MCF 10A (cell line): ENCODE results near the gene RPL27. TPM values are rescaled to one million over a fixed set of nuclear protein-coding genes. Genes with fewer than 3 reads are reported as not detected.

Experiments
- BruUV-seq: library from RNA; stranded (reverse); fragments of 400-500 nt; replicated peaks from 2 replicates; lab custom pipeline; 2021; lab: Mats Ljungman, UMichigan
- CTCF ChIA-PET: fragments of 300-600 bp; sonication (Branson Sonifier 250); formaldehyde crosslinking; extraction: SDS; loops from one replicate; lab custom pipeline; 2021; ENCODE audit warnings: antibody characterized with exemption, inconsistent platforms; lab: Yijun Ruan, JAX
- POLR2A ChIA-PET: fragments of 300-600, 350-650 bp; sonication (Branson Sonifier 250); formaldehyde crosslinking; extraction: SDS; loops from one replicate; lab custom pipeline; 2020; ENCODE audit warnings: antibody characterized with exemption, inconsistent platforms; lab: Yijun Ruan, JAX
- DNase-seq: peaks from one replicate; pipeline ENCODE4 v3.0.0-alpha.2; 2018; ENCODE audit not compliant: unreplicated experiment
- H3K27ac Mint-ChIP-seq: one replicate; pipeline ENCODE4 v1.8.0; 2022; ENCODE audit warnings: mild to moderate bottlenecking, low read depth, mixed read lengths; ENCODE audit not compliant: unreplicated experiment
- H3K27me3 Mint-ChIP-seq: one replicate; pipeline ENCODE4 v1.8.0; 2022; ENCODE audit warnings: mixed read lengths; ENCODE audit not compliant: insufficient read depth, unreplicated experiment
- H3K36me3 Mint-ChIP-seq: one replicate; pipeline ENCODE4 v1.8.0; 2022; ENCODE audit warnings: mild to moderate bottlenecking, moderate library complexity, mixed read lengths; ENCODE audit not compliant: insufficient read depth, unreplicated experiment
- H3K4me1 Mint-ChIP-seq: one replicate; pipeline ENCODE4 v1.8.0; 2022; ENCODE audit warnings: mixed read lengths; ENCODE audit not compliant: insufficient read depth, unreplicated experiment
- H3K4me3 Mint-ChIP-seq: one replicate; pipeline ENCODE4 v1.8.0; 2022; ENCODE audit warnings: mild to moderate bottlenecking, moderate library complexity, mixed read lengths; ENCODE audit not compliant: unreplicated experiment
- H3K9me3 Mint-ChIP-seq: one replicate; pipeline ENCODE4 v1.8.0; 2022; ENCODE audit warnings: mixed read lengths; ENCODE audit not compliant: unreplicated experiment
- CTCF ChIP-seq: fragments of 200-600 bp; IDR thresholded peaks from one replicate; pipeline ENCODE4 v1.8.0; 2022; ENCODE audit warnings: antibody characterized with exemption, mild to moderate bottlenecking; ENCODE audit not compliant: unreplicated experiment
- intact Hi-C: fragments of 100-400 bp; cut with micrococcal nuclease; formaldehyde crosslinking; loops from 2 replicates; pipeline ENCODE4 v1.14.1; 2022
- total RNA-seq: library from RNA; stranded (reverse); gene quantifications from 2 replicates; pipeline ENCODE4 v1.2.3, GENCODE V29; 2022

The RPL27 gene
- total RNA-seq, 1 experiment from 2014 or later: 1,226 TPM

DNA sequence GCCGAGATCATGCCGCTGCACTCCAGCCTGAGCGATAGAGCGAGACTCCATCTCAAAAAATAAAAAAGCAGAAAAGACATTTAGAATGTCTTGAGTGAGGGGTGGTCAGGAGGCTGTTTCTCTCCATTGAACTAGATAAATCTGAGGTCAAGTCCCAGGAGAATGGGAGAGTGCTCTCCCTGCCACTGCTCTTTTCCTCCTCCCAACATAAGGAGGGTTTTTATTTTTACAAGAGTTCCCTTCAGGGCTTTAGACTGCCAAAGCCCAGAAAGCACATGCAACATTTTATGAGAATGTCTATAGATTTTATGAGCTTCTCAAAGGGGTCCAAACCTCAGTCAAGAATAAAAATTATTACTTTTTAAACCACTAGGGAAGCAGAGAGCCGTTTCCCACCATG is 28.4 kb downstream of the RPL27 start:
- no TSS peak for BruUV-seq
- TF ChIP-seq CTCF: no peak
- peaks cover 12% of the 10 kb centered on the region for H3K4me1 Mint-ChIP-seq
- no peak overlapping the region for H3K27ac Mint-ChIP-seq
- peaks cover 5% of the 10 kb centered on the region for H3K36me3 Mint-ChIP-seq
- H3K4me3 Mint-ChIP-seq: no peak overlapping the region
- intact Hi-C loops: loop anchor here (10.0 kb wide), 1 partner anchor 308 kb away; no protein-coding TSS in a partner anchor
- no peaks in the 10 kb centered on the region for H3K9me3 Mint-ChIP-seq
- ChIA-PET CTCF (interaction anchor here (0.7 kb wide), 1 partner anchor 97 kb away, joined by 3 read pairs; no protein-coding TSS in a partner anchor), POLR2A (interaction anchor here (0.6 to 0.7 kb wide), 3 partner anchors 36 to 587 kb away, joined by 3 read pairs; no protein-coding TSS in a partner anchor)
- DNase-seq: no peak
- no peaks in the 10 kb centered on the region for H3K27me3 Mint-ChIP-seq

DNA sequence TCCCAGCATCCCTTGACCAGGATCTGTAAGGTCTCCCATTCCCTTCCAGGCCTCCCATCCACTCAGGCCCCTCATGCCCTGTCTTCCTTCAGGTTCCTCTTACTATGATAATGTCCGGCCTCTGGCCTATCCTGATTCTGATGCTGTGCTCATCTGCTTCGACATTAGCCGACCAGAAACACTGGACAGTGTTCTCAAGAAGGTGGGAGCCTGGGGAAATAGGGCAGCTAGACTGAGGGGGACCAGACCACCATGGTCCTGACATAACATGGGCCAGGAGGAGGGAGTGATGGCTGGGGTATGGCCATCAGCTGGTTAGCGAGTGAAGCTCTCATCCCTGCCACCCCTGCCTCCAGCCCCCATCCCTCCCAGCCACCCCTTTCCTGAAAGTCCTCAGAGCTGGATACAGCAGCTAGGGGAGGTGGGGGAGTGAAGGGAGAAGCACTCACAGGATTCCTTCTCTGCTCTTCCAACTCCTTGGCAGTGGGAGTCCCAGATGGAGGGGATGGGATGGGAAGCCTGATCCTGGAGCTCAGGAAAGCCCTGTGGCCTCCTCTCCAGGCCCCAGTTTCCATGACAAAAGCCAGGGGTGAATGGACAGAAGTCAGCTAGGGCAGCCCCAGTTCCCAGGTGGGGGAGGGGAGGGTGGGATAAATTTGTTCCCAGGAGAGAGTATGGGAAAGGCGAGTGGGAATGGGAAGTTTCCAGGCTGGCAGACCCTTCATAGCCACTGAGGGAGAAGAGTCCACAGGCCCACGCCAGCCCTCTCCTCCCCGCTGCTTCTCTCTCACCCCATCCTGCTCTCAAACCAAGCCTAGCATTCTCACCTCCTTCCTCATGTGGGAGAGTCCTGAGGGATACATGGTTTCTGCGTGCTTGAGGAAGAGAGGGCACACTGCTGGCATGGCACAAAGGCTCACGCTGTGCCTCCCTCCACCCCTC is 29.1 kb downstream of the RPL27 start:
- H3K27me3 Mint-ChIP-seq: no peaks in the 10 kb centered on the region
- no peak overlapping the region for H3K4me3 Mint-ChIP-seq
- intact Hi-C loops: loop anchor here (10.0 kb wide), 1 partner anchor 307 kb away; no protein-coding TSS in a partner anchor
- peaks cover 12% of the 10 kb centered on the region for H3K4me1 Mint-ChIP-seq
- no peak for DNase-seq
- no peaks in the 10 kb centered on the region for H3K36me3 Mint-ChIP-seq
- TF ChIP-seq CTCF: no peak
- H3K9me3 Mint-ChIP-seq: no peaks in the 10 kb centered on the region
- no peak overlapping the region for H3K27ac Mint-ChIP-seq
- BruUV-seq: no TSS peak
- ChIA-PET POLR2A (interaction anchor here (0.6 to 0.7 kb wide), 2 partner anchors 35 to 587 kb away, joined by 3 read pairs; no protein-coding TSS in a partner anchor), CTCF (interaction anchor here (0.7 kb wide), 1 partner anchor 98 kb away, joined by 3 read pairs; no protein-coding TSS in a partner anchor)

- Mint-ChIP-seq H3K9me3 (no peaks in the 10 kb centered on the region), H3K4me3 (no peak overlapping the region), H3K27me3 (no peaks in the 10 kb centered on the region), H3K36me3 (no peaks in the 10 kb centered on the region), H3K27ac (no peak overlapping the region), H3K4me1 (peaks cover 12% of the 10 kb centered on the region)
- TF ChIP-seq CTCF: no peak
- intact Hi-C loops: loop anchor here (10.0 kb wide), 1 partner anchor 306 kb away; no protein-coding TSS in a partner anchor
- DNase-seq: no peak
- BruUV-seq: no TSS peak
- ChIA-PET POLR2A (no interaction called here), CTCF (no interaction called here)
Measured at GRCh38 chr17:43028221-43028861, 30.1 kb downstream of the RPL27 start.
